A549 (cell line): ENCODE measurements around the gene KLKB1.

Experiments
- BHLHE40 ChIP-seq: IDR thresholded peaks from 2 replicates; pipeline ENCODE4 v1.6.1; 2012; ENCODE audit warnings: low read depth, low read length, inconsistent platforms
- EP300 ChIP-seq, 2 experiments: fragments of >200 bp; sonication (Bioruptor Twin); formaldehyde crosslinking; IDR thresholded peaks; 2 replicates in 1 of 2; 3 replicates in 1 of 2; pipeline ENCODE4 v1.6.1; 2016 to 2017
- RAD21 ChIP-seq, 2 experiments: fragments of >200 bp in 1 of 2; sonication (Bioruptor Twin) in 1 of 2; formaldehyde crosslinking in 1 of 2; IDR thresholded peaks in 1 of 2; conservative IDR thresholded peaks in 1 of 2; 2 replicates in 1 of 2; 3 replicates in 1 of 2; pipeline ENCODE4 v1.6.1; 2012 to 2018; ENCODE audit warnings: inconsistent platforms in 1 of 2
- SMC3 ChIP-seq: fragments of >200 bp; sonication (Bioruptor Twin); formaldehyde crosslinking; IDR thresholded peaks from 3 replicates; pipeline ENCODE4 v1.6.1; 2018; ENCODE audit warnings: inconsistent platforms
- TF ChIP-seq, protein P1 (sequence below): fragments of >200 bp; sonication (Bioruptor Twin); formaldehyde crosslinking; IDR thresholded peaks from 3 replicates; pipeline ENCODE4 v1.5.1; 2016
- TF ChIP-seq, protein P2 (sequence below): fragments of 450-650 bp; IDR thresholded peaks from 2 replicates; pipeline ENCODE4 v1.6.1; 2014; ENCODE audit warnings: antibody characterized with exemption
- TF ChIP-seq, protein P3 (sequence below): fragments of 200-600 bp; sonication (generic); IDR thresholded peaks from 2 replicates; pipeline ENCODE4 v1.6.1; 2016; ENCODE audit warnings: antibody characterized with exemption, mild to moderate bottlenecking, moderate library complexity

DNA sequence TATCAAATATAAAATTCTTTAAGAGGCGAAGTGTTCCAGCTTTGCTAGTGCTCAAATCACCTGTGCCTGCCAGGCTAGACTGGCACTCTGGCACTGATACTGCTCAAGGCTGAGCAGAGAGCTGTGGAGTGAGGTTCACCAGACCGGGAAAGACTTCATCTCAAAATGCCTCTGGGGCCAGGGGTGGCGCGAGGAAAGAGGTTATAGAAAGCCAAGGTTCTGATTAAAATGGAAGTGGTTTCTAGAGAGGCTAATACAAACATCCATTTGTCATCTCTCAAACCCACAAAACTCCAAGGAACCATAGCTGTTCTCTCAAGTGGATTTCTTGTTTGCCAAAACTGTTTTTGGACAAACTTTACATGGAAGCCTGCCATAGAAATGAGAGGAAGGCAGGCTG lies 80.2 kb downstream of the KLKB1 start:
- TF ChIP-seq, protein P1, sequence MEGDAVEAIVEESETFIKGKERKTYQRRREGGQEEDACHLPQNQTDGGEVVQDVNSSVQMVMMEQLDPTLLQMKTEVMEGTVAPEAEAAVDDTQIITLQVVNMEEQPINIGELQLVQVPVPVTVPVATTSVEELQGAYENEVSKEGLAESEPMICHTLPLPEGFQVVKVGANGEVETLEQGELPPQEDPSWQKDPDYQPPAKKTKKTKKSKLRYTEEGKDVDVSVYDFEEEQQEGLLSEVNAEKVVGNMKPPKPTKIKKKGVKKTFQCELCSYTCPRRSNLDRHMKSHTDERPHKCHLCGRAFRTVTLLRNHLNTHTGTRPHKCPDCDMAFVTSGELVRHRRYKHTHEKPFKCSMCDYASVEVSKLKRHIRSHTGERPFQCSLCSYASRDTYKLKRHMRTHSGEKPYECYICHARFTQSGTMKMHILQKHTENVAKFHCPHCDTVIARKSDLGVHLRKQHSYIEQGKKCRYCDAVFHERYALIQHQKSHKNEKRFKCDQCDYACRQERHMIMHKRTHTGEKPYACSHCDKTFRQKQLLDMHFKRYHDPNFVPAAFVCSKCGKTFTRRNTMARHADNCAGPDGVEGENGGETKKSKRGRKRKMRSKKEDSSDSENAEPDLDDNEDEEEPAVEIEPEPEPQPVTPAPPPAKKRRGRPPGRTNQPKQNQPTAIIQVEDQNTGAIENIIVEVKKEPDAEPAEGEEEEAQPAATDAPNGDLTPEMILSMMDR = no peak
- TF ChIP-seq, protein P2, sequence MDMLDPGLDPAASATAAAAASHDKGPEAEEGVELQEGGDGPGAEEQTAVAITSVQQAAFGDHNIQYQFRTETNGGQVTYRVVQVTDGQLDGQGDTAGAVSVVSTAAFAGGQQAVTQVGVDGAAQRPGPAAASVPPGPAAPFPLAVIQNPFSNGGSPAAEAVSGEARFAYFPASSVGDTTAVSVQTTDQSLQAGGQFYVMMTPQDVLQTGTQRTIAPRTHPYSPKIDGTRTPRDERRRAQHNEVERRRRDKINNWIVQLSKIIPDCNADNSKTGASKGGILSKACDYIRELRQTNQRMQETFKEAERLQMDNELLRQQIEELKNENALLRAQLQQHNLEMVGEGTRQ = no peak
- TF ChIP-seq RAD21 (conservative IDR thresholded peaks at IDR 0.05 in 1 of 2, IDR thresholded peaks at IDR 0.05 in 1 of 2) (no peak), EP300 (IDR thresholded peaks at IDR 0.05) (no peak), BHLHE40 (no peak), SMC3 (no peak)
- TF ChIP-seq, protein P3, sequence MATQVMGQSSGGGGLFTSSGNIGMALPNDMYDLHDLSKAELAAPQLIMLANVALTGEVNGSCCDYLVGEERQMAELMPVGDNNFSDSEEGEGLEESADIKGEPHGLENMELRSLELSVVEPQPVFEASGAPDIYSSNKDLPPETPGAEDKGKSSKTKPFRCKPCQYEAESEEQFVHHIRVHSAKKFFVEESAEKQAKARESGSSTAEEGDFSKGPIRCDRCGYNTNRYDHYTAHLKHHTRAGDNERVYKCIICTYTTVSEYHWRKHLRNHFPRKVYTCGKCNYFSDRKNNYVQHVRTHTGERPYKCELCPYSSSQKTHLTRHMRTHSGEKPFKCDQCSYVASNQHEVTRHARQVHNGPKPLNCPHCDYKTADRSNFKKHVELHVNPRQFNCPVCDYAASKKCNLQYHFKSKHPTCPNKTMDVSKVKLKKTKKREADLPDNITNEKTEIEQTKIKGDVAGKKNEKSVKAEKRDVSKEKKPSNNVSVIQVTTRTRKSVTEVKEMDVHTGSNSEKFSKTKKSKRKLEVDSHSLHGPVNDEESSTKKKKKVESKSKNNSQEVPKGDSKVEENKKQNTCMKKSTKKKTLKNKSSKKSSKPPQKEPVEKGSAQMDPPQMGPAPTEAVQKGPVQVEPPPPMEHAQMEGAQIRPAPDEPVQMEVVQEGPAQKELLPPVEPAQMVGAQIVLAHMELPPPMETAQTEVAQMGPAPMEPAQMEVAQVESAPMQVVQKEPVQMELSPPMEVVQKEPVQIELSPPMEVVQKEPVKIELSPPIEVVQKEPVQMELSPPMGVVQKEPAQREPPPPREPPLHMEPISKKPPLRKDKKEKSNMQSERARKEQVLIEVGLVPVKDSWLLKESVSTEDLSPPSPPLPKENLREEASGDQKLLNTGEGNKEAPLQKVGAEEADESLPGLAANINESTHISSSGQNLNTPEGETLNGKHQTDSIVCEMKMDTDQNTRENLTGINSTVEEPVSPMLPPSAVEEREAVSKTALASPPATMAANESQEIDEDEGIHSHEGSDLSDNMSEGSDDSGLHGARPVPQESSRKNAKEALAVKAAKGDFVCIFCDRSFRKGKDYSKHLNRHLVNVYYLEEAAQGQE = no peak
